Measurements from ENCODE around the gene ZDHHC14. TPM values are rescaled to one million over a fixed set of nuclear protein-coding genes. Genes with fewer than 3 reads are reported as not detected.

Gene ZDHHC14
- total and polyA plus RNA-seq, 4 donors: 4.3 to 18.3 (median 8.9) TPM

DNA sequence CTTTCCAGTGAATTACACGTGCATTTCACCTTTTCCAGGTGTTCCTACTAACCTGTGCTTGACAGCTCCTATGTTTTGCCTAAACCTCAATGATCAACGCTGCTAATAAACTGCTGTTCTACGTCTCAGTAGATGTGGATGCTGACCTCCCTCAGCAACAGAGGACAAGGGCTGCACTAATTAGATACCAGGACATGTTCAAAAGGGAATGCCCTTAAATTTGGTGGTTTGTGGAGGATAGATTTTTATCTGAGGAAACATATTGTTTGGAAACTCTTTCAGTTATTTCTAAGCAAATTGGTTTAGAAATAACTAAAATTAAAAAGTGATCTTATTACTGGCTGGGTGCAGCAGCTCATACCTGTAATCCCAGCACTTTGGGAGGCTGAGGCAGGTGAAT lies 19.1 kb upstream of the ZDHHC14 start:
- Histone ChIP-seq H3K27me3 (ENCODE audit: control insufficient read depth in 3 of 3, insufficient read depth in 3 of 3, low read length in 2 of 3) (no peaks in the 10 kb centered on the region), H3K4me1 (ENCODE audit: control insufficient read depth in 5 of 5, insufficient read depth in 5 of 5, low read length in 5 of 5) (no peaks in the 10 kb centered on the region), H3K36me3 (ENCODE audit: control insufficient read depth in 4 of 4, insufficient read depth in 4 of 4, low read length in 4 of 4) (no peaks in the 10 kb centered on the region), H3K27ac (ENCODE audit: low read depth in 1 of 2, low read length in 1 of 2) (no peak overlapping the region), H3K9ac (ENCODE audit: insufficient read depth in 1 of 2, low read length in 2 of 2) (no peak overlapping the region), H3K4me3 (no peak overlapping the region), H3K9me3 (ENCODE audit: control insufficient read depth in 4 of 4, insufficient read depth in 3 of 4, low read length in 3 of 4) (no peaks in the 10 kb centered on the region)
- 49 to 59% methylated on average over 3 of the region's 3 CpGs for WGBS, 2 donors
- no peak for ATAC-seq (ENCODE audit: insufficient read depth, low FRiP score)
- no peak for DNase-seq
- TF ChIP-seq, protein P1, sequence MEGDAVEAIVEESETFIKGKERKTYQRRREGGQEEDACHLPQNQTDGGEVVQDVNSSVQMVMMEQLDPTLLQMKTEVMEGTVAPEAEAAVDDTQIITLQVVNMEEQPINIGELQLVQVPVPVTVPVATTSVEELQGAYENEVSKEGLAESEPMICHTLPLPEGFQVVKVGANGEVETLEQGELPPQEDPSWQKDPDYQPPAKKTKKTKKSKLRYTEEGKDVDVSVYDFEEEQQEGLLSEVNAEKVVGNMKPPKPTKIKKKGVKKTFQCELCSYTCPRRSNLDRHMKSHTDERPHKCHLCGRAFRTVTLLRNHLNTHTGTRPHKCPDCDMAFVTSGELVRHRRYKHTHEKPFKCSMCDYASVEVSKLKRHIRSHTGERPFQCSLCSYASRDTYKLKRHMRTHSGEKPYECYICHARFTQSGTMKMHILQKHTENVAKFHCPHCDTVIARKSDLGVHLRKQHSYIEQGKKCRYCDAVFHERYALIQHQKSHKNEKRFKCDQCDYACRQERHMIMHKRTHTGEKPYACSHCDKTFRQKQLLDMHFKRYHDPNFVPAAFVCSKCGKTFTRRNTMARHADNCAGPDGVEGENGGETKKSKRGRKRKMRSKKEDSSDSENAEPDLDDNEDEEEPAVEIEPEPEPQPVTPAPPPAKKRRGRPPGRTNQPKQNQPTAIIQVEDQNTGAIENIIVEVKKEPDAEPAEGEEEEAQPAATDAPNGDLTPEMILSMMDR (IDR thresholded peaks at IDR 0.05; ENCODE audit: control extremely low read depth, extremely low read depth): no peak

DNA sequence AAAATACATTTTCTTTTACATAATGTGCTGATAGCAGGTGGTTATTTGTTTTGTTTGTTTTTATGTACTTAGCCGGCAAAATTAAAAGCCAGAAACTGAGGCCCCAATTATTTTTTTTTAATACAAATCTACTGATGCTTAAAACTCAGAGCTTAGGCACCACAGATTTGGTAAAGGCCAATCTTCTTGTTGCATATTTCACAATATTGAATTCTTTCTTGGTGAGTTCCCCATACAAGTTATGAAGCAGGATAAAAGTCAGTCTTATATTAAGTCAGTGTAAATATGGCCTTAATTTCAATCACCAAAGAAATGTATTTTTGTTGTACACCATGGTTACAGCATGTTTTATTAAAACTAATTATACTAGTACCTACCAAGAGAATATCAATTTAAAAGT lies 16.3 kb upstream of the ZDHHC14 start:
- no peaks in the 10 kb centered on the region for H3K9me3 ChIP-seq (ENCODE audit: control insufficient read depth in 4 of 4, insufficient read depth in 3 of 4, low read length in 3 of 4)
- H3K9ac ChIP-seq (ENCODE audit: insufficient read depth in 1 of 2, low read length in 2 of 2): no peak overlapping the region
- no peak overlapping the region for H3K4me3 ChIP-seq
- H3K27me3 ChIP-seq (ENCODE audit: control insufficient read depth in 3 of 3, insufficient read depth in 3 of 3, low read length in 2 of 3): no peaks in the 10 kb centered on the region
- H3K36me3 ChIP-seq (ENCODE audit: control insufficient read depth in 4 of 4, insufficient read depth in 4 of 4, low read length in 4 of 4): no peaks in the 10 kb centered on the region
- no peak for DNase-seq
- WGBS, 2 donors: 96 to 100% methylated on average over 1 of the region's 1 CpG
- H3K27ac ChIP-seq (ENCODE audit: low read depth in 1 of 2, low read length in 1 of 2): no peak overlapping the region
- TF ChIP-seq, protein P1 (IDR thresholded peaks at IDR 0.05; ENCODE audit: control extremely low read depth, extremely low read depth): no peak
- H3K4me1 ChIP-seq (ENCODE audit: control insufficient read depth in 5 of 5, insufficient read depth in 5 of 5, low read length in 5 of 5): no peaks in the 10 kb centered on the region
- ATAC-seq (ENCODE audit: insufficient read depth, low FRiP score): no peak

DNA sequence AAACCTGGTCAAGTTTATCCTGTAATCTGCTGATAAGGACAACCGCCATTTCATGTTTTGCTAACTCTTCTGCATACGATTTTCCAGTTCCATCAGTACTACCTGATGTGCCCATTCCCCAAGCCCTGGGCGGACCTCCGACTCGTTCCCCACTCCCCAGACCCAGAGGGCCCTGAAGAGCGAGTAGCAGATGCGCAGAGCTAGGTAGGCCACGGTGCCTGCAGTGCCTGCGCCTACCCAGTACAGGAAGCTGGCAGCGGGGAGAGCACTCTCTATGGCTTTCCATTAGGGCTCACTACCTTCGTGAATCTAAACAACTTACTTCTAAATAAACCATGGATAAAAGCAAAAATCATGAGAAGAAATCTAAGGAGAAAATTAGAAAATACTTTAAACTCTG lies 14.3 kb upstream of the ZDHHC14 start:
- TF ChIP-seq, protein P1 (IDR thresholded peaks at IDR 0.05; ENCODE audit: control extremely low read depth, extremely low read depth): no peak
- H3K27me3 ChIP-seq (ENCODE audit: control insufficient read depth in 3 of 3, insufficient read depth in 3 of 3, low read length in 2 of 3): no peaks in the 10 kb centered on the region
- no peak for DNase-seq
- H3K27ac ChIP-seq (ENCODE audit: low read depth in 1 of 2, low read length in 1 of 2): no peak overlapping the region
- no peaks in the 10 kb centered on the region for H3K4me1 ChIP-seq (ENCODE audit: control insufficient read depth in 5 of 5, insufficient read depth in 5 of 5, low read length in 5 of 5)
- ATAC-seq (ENCODE audit: insufficient read depth, low FRiP score): no peak
- WGBS, 2 donors: 93 to 95% methylated on average over 11 of the region's 11 CpGs
- H3K36me3 ChIP-seq (ENCODE audit: control insufficient read depth in 4 of 4, insufficient read depth in 4 of 4, low read length in 4 of 4): no peaks in the 10 kb centered on the region
- H3K9ac ChIP-seq (ENCODE audit: insufficient read depth in 1 of 2, low read length in 2 of 2): no peak overlapping the region
- no peaks in the 10 kb centered on the region for H3K9me3 ChIP-seq (ENCODE audit: control insufficient read depth in 4 of 4, insufficient read depth in 3 of 4, low read length in 3 of 4)
- no peak overlapping the region for H3K4me3 ChIP-seq

DNA sequence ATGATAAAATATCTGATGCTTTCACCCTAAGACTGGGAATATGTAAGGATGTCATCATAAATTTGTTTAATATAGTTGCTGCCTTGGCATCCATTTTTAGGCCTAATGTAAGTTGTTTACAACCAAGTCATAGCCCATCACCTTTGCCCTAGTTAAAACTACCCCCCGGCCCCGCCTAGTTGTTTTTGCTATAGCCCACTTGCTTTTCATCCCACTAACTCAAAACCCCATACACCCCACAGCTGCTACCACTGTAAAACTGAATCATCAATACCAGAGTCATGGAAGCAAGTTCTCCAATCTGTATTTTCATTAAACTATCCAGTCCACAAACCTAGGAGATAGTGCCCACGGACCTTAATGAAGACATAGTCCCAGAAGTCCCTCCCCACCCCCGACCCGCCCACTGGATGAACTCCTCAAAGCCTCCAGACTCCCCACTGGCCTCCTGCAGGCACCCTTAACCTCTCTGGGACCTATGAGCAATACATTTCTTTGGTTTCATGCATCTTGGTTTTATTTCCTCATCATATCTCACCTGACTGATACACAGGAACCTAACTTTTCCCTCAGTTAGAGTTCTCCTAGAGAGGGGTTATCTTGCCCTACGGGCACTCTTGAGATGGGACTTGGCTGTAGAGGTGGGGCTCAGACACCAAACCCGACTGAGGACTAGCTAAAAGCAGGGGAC lies 12.5 kb upstream of the ZDHHC14 start:
- ATAC-seq (ENCODE audit: insufficient read depth, low FRiP score): no peak
- H3K4me3 ChIP-seq: no peak overlapping the region
- H3K36me3 ChIP-seq (ENCODE audit: control insufficient read depth in 4 of 4, insufficient read depth in 4 of 4, low read length in 4 of 4): no peaks in the 10 kb centered on the region
- H3K27ac ChIP-seq (ENCODE audit: low read depth in 1 of 2, low read length in 1 of 2): no peak overlapping the region
- no peaks in the 10 kb centered on the region for H3K9me3 ChIP-seq (ENCODE audit: control insufficient read depth in 4 of 4, insufficient read depth in 3 of 4, low read length in 3 of 4)
- DNase-seq: no peak
- H3K4me1 ChIP-seq (ENCODE audit: control insufficient read depth in 5 of 5, insufficient read depth in 5 of 5, low read length in 5 of 5): no peaks in the 10 kb centered on the region
- H3K9ac ChIP-seq (ENCODE audit: insufficient read depth in 1 of 2, low read length in 2 of 2): no peak overlapping the region
- no peaks in the 10 kb centered on the region for H3K27me3 ChIP-seq (ENCODE audit: control insufficient read depth in 3 of 3, insufficient read depth in 3 of 3, low read length in 2 of 3)
- TF ChIP-seq, protein P1 (IDR thresholded peaks at IDR 0.05; ENCODE audit: control extremely low read depth, extremely low read depth): no peak
- 85 to 88% methylated on average over 7 of the region's 7 CpGs for WGBS, 2 donors

All from lung (tissue), 12 donors.